H1 (cell line): ENCODE data around the gene ESPNL. TPM values are rescaled to one million over a fixed set of nuclear protein-coding genes. Genes with fewer than 3 reads are reported as not detected.

Source experiments
- ASH2L ChIP-seq: fragments of 200-600, 300-600 bp; sonication (generic); IDR thresholded peaks from one replicate; pipeline ENCODE4 v1.7.1; 2017; ENCODE audit warnings: low read length
- FOSL1 ChIP-seq: IDR thresholded peaks from 2 replicates; pipeline ENCODE4 v1.6.1; 2011; ENCODE audit warnings: mild to moderate bottlenecking, low read depth, low read length, moderate library complexity; ENCODE audit not compliant: insufficient read depth
- GTF2F1 ChIP-seq: IDR thresholded peaks from 2 replicates; pipeline ENCODE4 v1.6.1; 2012; ENCODE audit warnings: low read depth, low read length, improper control_type of control experiment, borderline replicate concordance
- SP1 ChIP-seq: IDR thresholded peaks from 2 replicates; pipeline ENCODE4 v1.6.1; 2011; ENCODE audit warnings: low read depth, low read length
- YY1 ChIP-seq: IDR thresholded peaks from 2 replicates; pipeline ENCODE4 v1.6.1; 2011; ENCODE audit warnings: low read depth, mild to moderate bottlenecking, low read length
- polyA plus RNA-seq, 7 experiments: library from polyadenylated mRNA; depleted of rRNA in 3 of 7; stranded (reverse) in 5 of 7; unstranded in 2 of 7; fragments of >200 nt in 5 of 7; fragments of 200-250 nt in 2 of 7; gene quantifications; 1 replicate in 5 of 7; 2 replicates in 1 of 7; 4 replicates in 1 of 7; pipeline versions ENCODE4 v1.2.1 to v1.2.3, GENCODE V29; 2011 to 2013; ENCODE audit warnings: missing spikeins in 2 of 7, mixed read lengths in 2 of 7
- total RNA-seq: library from RNA; stranded (reverse); fragmentation: NEBNext Ultra II Directional; extraction: Animal tissue kit (Norgen Biotek cat#: 25700); gene quantifications from 2 replicates; pipeline ENCODE4 v1.2.1, GENCODE V29; 2021

ESPNL gene
- total and polyA plus RNA-seq, 2 of the 8 experiments (the other 6 are each of a cell fraction or from before 2014, with no cell fraction given): 0.68 to 1.3 TPM

DNA sequence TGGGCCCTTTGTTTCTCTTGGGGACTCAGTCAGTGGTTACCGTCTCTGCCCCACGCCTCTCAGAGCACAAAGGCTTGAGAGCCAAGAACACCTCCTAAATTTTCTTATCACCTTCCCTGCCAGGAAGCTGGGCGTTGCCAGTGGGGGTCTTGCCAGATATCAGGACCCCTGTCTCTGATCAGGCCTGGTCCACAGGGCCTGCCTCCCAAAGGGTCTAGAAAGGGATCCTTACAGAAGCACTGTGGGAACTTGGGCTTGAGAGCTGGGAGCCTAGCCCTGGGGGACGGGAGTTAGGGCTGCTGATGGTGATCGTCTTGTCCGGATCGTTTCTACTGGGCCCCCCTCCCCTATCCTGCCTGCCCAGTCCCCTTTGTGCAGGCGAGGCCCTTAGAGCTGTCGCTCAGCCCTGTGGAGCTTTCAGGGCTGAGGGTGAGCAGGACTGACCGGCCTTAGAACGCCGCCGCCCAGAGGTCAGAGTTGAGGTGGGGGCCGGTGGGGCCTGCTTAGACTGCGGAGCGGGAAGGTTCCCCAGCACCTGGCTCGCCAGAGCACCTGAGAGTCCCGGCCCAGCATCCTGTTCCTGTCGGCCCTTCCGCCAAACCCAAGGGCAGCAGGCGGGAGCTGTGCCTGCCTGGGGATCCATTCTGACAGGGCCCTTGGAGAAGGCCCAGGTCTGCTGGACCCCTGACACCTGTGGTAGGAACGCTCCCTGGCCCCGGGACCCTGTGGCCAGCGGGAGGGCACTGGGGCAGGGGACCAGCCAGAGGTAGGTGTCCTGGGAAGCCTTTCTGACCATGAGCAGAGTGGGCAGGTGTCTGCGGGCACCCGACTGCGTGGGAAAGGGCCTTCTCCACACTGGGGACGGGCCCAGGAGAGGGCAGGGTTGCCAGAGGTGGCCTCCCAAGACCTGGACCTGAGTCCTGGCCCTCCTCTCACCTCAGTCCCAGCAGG, 956 bp downstream of the ESPNL start (continued):
- no peak for TF ChIP-seq FOSL1
- TF ChIP-seq YY1: no peak
- no peak for TF ChIP-seq GTF2F1
- no peak for TF ChIP-seq SP1
- TF ChIP-seq ASH2L: no peak
